ENCODE results near the gene ZFP92. TPM values are rescaled to one million over a fixed set of nuclear protein-coding genes. Genes with fewer than 3 reads are reported as not detected.

ZFP92 gene
- total and polyA plus RNA-seq, 2 donors (not counting 3 experiments of a cell fraction or from before 2014, with no cell fraction given), result 0.36 to 1.2 TPM

- Histone ChIP-seq H3K4me3 (replicated peaks in 1 of 3; ENCODE audit: insufficient read depth in 1 of 3, low read depth in 1 of 3, low read length in 3 of 3) (no peak overlapping the region), H3K4me2 (ENCODE audit: insufficient read depth, low read length) (no peak overlapping the region), H3K27ac (ENCODE audit: insufficient read depth, low read depth, low read length) (no peak overlapping the region), H3K4me1 (ENCODE audit: control insufficient read depth, extremely low read depth, insufficient read depth, low read length) (no peaks in the 10 kb centered on the region), H3K79me2 (ENCODE audit: control insufficient read depth, insufficient read depth, low read length) (no peaks in the 10 kb centered on the region), H4K20me1 (replicated peaks; ENCODE audit: control insufficient read depth, extremely low read depth, insufficient read depth, low read length) (no peaks in the 10 kb centered on the region), H3K27me3 (ENCODE audit: control insufficient read depth in 2 of 2, insufficient read depth in 2 of 2, low read length in 2 of 2) (no peaks in the 10 kb centered on the region), H3K9me3 (replicated peaks; ENCODE audit: control insufficient read depth, insufficient read depth, low read length) (no peaks in the 10 kb centered on the region), H2AFZ (ENCODE audit: low read depth, low read length) (no peak overlapping the region), H3K9ac (replicated peaks; ENCODE audit: extremely low read depth, insufficient read depth, low read length) (no peak overlapping the region), H3K9me1 (replicated peaks; ENCODE audit: control insufficient read depth, extremely low read depth, insufficient read depth, low read length) (no peaks in the 10 kb centered on the region), H3K36me3 (ENCODE audit: control insufficient read depth in 2 of 2, extremely low read depth in 1 of 2, insufficient read depth in 2 of 2, low read length in 2 of 2) (no peaks in the 10 kb centered on the region)
- DNase-seq (ENCODE audit: low read depth, low spot score), result no peak
- BruUV-seq (replicated peaks), result no TSS peak
- dilution Hi-C loops (cut with MboI; ENCODE audit: extremely low pct_ligation_motif_present, low sequenced_read_pairs), result no loop called here
- intact Hi-C loops (cut with micrococcal nuclease), result no loop called here
- CTCF ChIA-PET, result no interaction called here
- FAIRE-seq, result no peak
- POLR2A ChIA-PET, result no interaction called here
- TF ChIP-seq POLR2AphosphoS5 (IDR thresholded peaks at IDR 0.05; ENCODE audit: insufficient read depth, low read depth, low read length), result no peak
- TF ChIP-seq POLR2A (IDR thresholded peaks at IDR 0.05; ENCODE audit: low read depth, low read length), result no peak
- no peak for TF ChIP-seq JUN (IDR thresholded peaks at IDR 0.05; ENCODE audit: borderline replicate concordance, insufficient read depth, insufficient read length, low read depth)
- no peak for TF ChIP-seq MYC (IDR thresholded peaks at IDR 0.05; ENCODE audit: low read depth, low read length)
- no peak for TF ChIP-seq EZH2 (IDR thresholded peaks at IDR 0.05; ENCODE audit: borderline replicate concordance, low read depth, low read length, severe bottlenecking)
- no peak for TF ChIP-seq CTCF (IDR thresholded peaks at IDR 0.05; ENCODE audit: extremely low read depth in 1 of 2, insufficient read depth in 1 of 2, low read depth in 1 of 2, low read length in 2 of 2)
- TF ChIP-seq MAX (IDR thresholded peaks at IDR 0.05; ENCODE audit: insufficient read depth, insufficient read length), result no peak
- TF ChIP-seq FOS (IDR thresholded peaks at IDR 0.05; ENCODE audit: borderline replicate concordance, insufficient read depth, low read length), result no peak
- TF ChIP-seq GATA2 (IDR thresholded peaks at IDR 0.05; ENCODE audit: insufficient read depth, insufficient read length, low read depth, low read length), result no peak
Measured at GRCh38 chrX:153426204-153426603, 14.9 kb downstream of the ZFP92 start.

Data from endothelial cell of umbilical vein (primary cell).